ENCODE data around the gene AMY2B. TPM values are rescaled to one million over a fixed set of nuclear protein-coding genes. Genes with fewer than 3 reads are reported as not detected.
"Not testable (repeated sequence)": the region's sequence is repeated elsewhere in the genome, so short reads cannot be mapped to it uniquely, and the experiment has no call there.

The AMY2B gene
- total RNA-seq, 1 donor from 2014 or later, result 10.0 TPM

DNA sequence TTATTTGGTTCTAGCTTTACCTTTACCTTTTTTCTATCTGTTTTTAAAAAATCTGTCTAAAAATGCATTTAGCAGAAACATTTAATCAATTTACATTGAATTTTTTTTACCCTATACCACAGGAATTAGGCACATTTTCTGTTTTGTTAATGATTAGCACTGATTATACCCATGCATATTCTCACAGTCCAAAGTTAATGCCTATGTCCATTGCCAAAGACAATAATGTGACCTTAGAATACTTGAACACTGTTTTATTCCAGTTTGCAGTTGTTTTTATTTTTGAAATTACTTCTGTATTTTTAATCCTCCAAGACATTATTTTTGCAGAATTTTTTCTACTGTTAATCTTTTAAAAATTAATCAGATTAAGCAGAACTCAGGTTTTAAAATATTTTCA, 11.0 kb upstream of the AMY2B start:
- Mint-ChIP-seq H3K27ac (no peak overlapping the region), H3K4me1 (no peaks in the 10 kb centered on the region), H3K27me3 (ENCODE audit: insufficient read depth, low read depth) (no peaks in the 10 kb centered on the region), H3K36me3 (no peaks in the 10 kb centered on the region), H3K9me3 (no peaks in the 10 kb centered on the region), H3K4me3 (no peak overlapping the region)
- DNase-seq (ENCODE audit: low spot score), result no peak
- H2AFZ ChIP-seq (replicated peaks), result no peak overlapping the region
- no peaks in the 10 kb centered on the region for H3K9me3 ChIP-seq (ENCODE audit: low read depth)
- H3F3A ChIP-seq (ENCODE audit: low read depth), result no peaks in the 10 kb centered on the region
- H3K9ac ChIP-seq, result no peak overlapping the region
- no peaks in the 10 kb centered on the region for H3K27me3 ChIP-seq
- H3K36me3 ChIP-seq, result no peaks in the 10 kb centered on the region
- no peak overlapping the region for H3K4me2 ChIP-seq
- no peaks in the 10 kb centered on the region for H3K4me1 ChIP-seq
- TF ChIP-seq EZH2phosphoT487 (IDR thresholded peaks at IDR 0.05), result no peak
- H3K27ac ChIP-seq, result no peak overlapping the region
- no peaks in the 10 kb centered on the region for H3K79me2 ChIP-seq (ENCODE audit: low read depth)
- no peaks in the 10 kb centered on the region for H4K20me1 ChIP-seq (ENCODE audit: low read depth)
- H3K4me3 ChIP-seq, result no peak overlapping the region

DNA sequence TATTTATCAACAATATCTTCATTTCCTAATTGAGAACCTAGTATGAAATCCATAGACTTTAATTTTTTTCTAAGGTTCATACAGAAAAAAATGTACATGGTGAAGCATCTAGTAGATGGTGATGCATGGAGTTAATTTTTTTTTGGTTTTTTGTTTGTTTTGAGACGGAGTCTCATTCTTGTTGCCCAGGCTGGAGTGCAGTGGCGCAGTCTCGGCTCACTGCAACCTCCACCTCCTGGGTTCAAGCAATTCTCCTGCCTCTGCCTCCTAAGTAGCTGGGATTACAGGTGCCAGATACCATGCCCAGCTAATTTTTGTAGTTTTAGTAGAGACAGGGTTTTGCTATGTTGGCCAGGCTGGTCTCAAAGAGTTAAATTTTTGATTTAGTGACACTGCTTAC, 10.3 kb upstream of the AMY2B start:
- H3K27me3 ChIP-seq; H3K27ac ChIP-seq; H3F3A ChIP-seq (ENCODE audit: low read depth); H3K27ac Mint-ChIP-seq; DNase-seq (ENCODE audit: low spot score); H3K36me3 Mint-ChIP-seq; H3K36me3 ChIP-seq; H3K4me1 ChIP-seq; H3K9me3 Mint-ChIP-seq; H3K79me2 ChIP-seq (ENCODE audit: low read depth); H3K27me3 Mint-ChIP-seq (ENCODE audit: insufficient read depth, low read depth); H3K4me3 ChIP-seq; H3K4me1 Mint-ChIP-seq; H4K20me1 ChIP-seq (ENCODE audit: low read depth); H3K4me2 ChIP-seq; H2AFZ ChIP-seq (replicated peaks); H3K9ac ChIP-seq; H3K9me3 ChIP-seq (ENCODE audit: low read depth); H3K4me3 Mint-ChIP-seq: not testable (repeated sequence)

DNA sequence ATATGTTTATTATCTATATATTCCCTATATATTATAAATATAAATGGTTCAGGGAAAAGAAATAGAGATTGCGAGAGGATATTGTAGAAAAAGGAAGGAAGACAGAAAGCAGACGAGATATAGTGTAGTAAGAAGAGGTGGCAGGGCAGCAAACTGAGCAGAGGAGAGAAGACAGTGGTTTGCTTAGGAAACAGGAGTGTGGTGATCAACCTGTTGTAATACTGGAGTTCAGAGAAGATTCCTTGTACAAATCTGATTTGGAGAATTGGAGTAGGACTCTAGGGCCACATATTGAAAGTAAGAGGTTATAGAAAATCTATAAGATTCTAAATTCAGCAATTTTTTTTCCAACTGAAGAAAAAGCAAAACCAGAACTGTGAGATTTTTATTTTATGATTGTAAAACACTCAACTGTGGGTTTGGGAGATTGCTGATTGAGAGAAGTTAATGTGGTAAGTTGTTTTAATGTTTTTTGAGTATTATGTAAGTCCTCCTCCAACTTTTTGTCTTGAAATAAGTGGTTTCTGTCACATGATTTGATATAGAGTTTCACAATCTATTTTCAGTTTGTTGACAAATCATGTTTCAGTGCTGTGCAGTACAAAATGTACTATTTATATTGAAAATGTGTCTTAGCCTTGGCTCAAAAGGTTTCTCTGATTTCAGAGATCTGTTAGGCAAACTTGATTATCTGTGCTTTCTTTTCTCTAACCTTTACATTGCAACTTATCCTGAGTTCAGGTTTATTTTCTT, 9.6 kb upstream of the AMY2B start:
- H3K79me2 ChIP-seq (ENCODE audit: low read depth), result no peaks in the 10 kb centered on the region
- H3K27me3 Mint-ChIP-seq (ENCODE audit: insufficient read depth, low read depth), result no peaks in the 10 kb centered on the region
- no peaks in the 10 kb centered on the region for H3K9me3 ChIP-seq (ENCODE audit: low read depth)
- no peak for DNase-seq (ENCODE audit: low spot score)
- H3K27me3 ChIP-seq, result no peaks in the 10 kb centered on the region
- H3K4me3 Mint-ChIP-seq, result no peak overlapping the region
- no peak overlapping the region for H3K4me3 ChIP-seq
- no peaks in the 10 kb centered on the region for H3K36me3 Mint-ChIP-seq
- H3K9ac ChIP-seq, result no peak overlapping the region
- H3K27ac Mint-ChIP-seq, result no peak overlapping the region
- H3K4me1 ChIP-seq, result no peaks in the 10 kb centered on the region
- no peak overlapping the region for H3K27ac ChIP-seq
- no peaks in the 10 kb centered on the region for H3K9me3 Mint-ChIP-seq
- H3F3A ChIP-seq (ENCODE audit: low read depth), result no peaks in the 10 kb centered on the region
- no peaks in the 10 kb centered on the region for H3K4me1 Mint-ChIP-seq
- no peaks in the 10 kb centered on the region for H4K20me1 ChIP-seq (ENCODE audit: low read depth)
- TF ChIP-seq EZH2 (IDR thresholded peaks at IDR 0.05), result no peak
- no peak for TF ChIP-seq EZH2phosphoT487 (IDR thresholded peaks at IDR 0.05)
- TF ChIP-seq, protein P1, sequence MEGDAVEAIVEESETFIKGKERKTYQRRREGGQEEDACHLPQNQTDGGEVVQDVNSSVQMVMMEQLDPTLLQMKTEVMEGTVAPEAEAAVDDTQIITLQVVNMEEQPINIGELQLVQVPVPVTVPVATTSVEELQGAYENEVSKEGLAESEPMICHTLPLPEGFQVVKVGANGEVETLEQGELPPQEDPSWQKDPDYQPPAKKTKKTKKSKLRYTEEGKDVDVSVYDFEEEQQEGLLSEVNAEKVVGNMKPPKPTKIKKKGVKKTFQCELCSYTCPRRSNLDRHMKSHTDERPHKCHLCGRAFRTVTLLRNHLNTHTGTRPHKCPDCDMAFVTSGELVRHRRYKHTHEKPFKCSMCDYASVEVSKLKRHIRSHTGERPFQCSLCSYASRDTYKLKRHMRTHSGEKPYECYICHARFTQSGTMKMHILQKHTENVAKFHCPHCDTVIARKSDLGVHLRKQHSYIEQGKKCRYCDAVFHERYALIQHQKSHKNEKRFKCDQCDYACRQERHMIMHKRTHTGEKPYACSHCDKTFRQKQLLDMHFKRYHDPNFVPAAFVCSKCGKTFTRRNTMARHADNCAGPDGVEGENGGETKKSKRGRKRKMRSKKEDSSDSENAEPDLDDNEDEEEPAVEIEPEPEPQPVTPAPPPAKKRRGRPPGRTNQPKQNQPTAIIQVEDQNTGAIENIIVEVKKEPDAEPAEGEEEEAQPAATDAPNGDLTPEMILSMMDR (IDR thresholded peaks at IDR 0.05), result no peak
- H2AFZ ChIP-seq (replicated peaks), result no peak overlapping the region
- no peaks in the 10 kb centered on the region for H3K36me3 ChIP-seq
- H3K4me2 ChIP-seq, result no peak overlapping the region

DNA sequence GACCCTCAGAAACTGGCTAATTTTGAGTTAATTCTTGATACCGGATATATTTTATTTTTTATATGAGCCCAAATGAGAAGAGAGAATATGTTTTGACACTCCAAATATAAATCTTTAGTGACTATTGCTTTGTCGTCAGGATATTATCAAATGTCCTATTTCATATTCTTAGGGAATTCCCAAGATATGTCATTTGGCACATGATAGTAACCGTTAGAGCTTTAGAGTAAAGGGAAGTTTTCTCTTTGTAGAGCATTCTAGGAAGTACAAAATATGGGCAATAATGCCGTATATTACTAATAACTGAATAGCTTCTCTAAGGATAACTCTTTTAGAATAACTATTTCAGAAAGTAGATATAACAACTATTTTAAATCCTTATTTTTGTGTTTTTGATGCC, 8.3 kb upstream of the AMY2B start:
- Mint-ChIP-seq H3K27ac (no peak overlapping the region), H3K4me1 (no peaks in the 10 kb centered on the region), H3K9me3 (no peaks in the 10 kb centered on the region), H3K36me3 (no peaks in the 10 kb centered on the region), H3K4me3 (no peak overlapping the region), H3K27me3 (ENCODE audit: insufficient read depth, low read depth) (no peaks in the 10 kb centered on the region)
- no peak overlapping the region for H3K9ac ChIP-seq
- no peak for DNase-seq (ENCODE audit: low spot score)
- no peak overlapping the region for H2AFZ ChIP-seq (replicated peaks)
- TF ChIP-seq EZH2 (IDR thresholded peaks at IDR 0.05), result no peak
- no peak for TF ChIP-seq EZH2phosphoT487 (IDR thresholded peaks at IDR 0.05)
- TF ChIP-seq, protein P1 (IDR thresholded peaks at IDR 0.05), result no peak
- H4K20me1 ChIP-seq (ENCODE audit: low read depth), result no peaks in the 10 kb centered on the region
- no peaks in the 10 kb centered on the region for H3F3A ChIP-seq (ENCODE audit: low read depth)
- H3K79me2 ChIP-seq (ENCODE audit: low read depth), result no peaks in the 10 kb centered on the region
- no peak overlapping the region for H3K4me3 ChIP-seq
- no peaks in the 10 kb centered on the region for H3K36me3 ChIP-seq
- H3K4me2 ChIP-seq, result no peak overlapping the region
- H3K4me1 ChIP-seq, result no peaks in the 10 kb centered on the region
- no peak overlapping the region for H3K27ac ChIP-seq
- no peaks in the 10 kb centered on the region for H3K9me3 ChIP-seq (ENCODE audit: low read depth)
- H3K27me3 ChIP-seq, result no peaks in the 10 kb centered on the region

Data from neural progenitor cell (in vitro differentiated cells).